H9 (cell line): Measurements from ENCODE around the gene LYST. TPM values are rescaled to one million over a fixed set of nuclear protein-coding genes. Genes with fewer than 3 reads are reported as not detected.

Source experiments
- DNase-seq: peaks from one replicate; pipeline ENCODE4 v3.0.0-alpha.2; 2017
- H2AFZ ChIP-seq: one replicate; pipeline ENCODE4 v1.6.1; 2013; ENCODE audit warnings: mild to moderate bottlenecking, low read length, control low read depth, moderate library complexity
- H2AK5ac ChIP-seq: 2 replicates; pipeline ENCODE4 v1.6.1; 2013; ENCODE audit warnings: low read length, control low read depth, mixed read lengths; ENCODE audit not compliant: insufficient read length
- H2BK120ac ChIP-seq: one replicate; pipeline ENCODE4 v1.6.1; 2013; ENCODE audit warnings: low read depth, mild to moderate bottlenecking, low read length, control low read depth, inconsistent platforms; ENCODE audit not compliant: poor library complexity, severe bottlenecking
- H2BK12ac ChIP-seq: 2 replicates; pipeline ENCODE4 v1.6.1; 2013; ENCODE audit warnings: low read length, control low read depth, mixed read lengths, low read depth; ENCODE audit not compliant: insufficient read length
- H2BK15ac ChIP-seq: 2 replicates; pipeline ENCODE4 v1.6.1; 2013; ENCODE audit warnings: low read depth, low read length, control low read depth
- H2BK20ac ChIP-seq: one replicate; pipeline ENCODE4 v1.6.1; 2013; ENCODE audit warnings: low read depth, mild to moderate bottlenecking, low read length, control low read depth, inconsistent platforms; ENCODE audit not compliant: poor library complexity, severe bottlenecking
- H2BK5ac ChIP-seq: 2 replicates; pipeline ENCODE4 v1.6.1; 2013; ENCODE audit warnings: low read length, control low read depth, mixed read lengths; ENCODE audit not compliant: insufficient read length
- H3K14ac ChIP-seq: 2 replicates; pipeline ENCODE4 v1.6.1; 2013; ENCODE audit warnings: low read length, control low read depth; ENCODE audit not compliant: insufficient read depth
- H3K18ac ChIP-seq: 2 replicates; pipeline ENCODE4 v1.6.1; 2013; ENCODE audit warnings: low read depth, mild to moderate bottlenecking, mixed read lengths, low read length, control low read depth; ENCODE audit not compliant: insufficient read length
- H3K23ac ChIP-seq: 2 replicates; pipeline ENCODE4 v1.6.1; 2013; ENCODE audit warnings: low read length, control low read depth, mixed read lengths, low read depth; ENCODE audit not compliant: insufficient read length
- H3K23me2 ChIP-seq: 2 replicates; pipeline ENCODE4 v1.6.1; 2013; ENCODE audit warnings: low read depth, mild to moderate bottlenecking, mixed read lengths, low read length, control low read depth; ENCODE audit not compliant: insufficient read length, poor library complexity, severe bottlenecking
- H3K27ac ChIP-seq: 2 replicates; pipeline ENCODE4 v1.5.1; 2013; ENCODE audit warnings: low read length, control low read depth, mixed read lengths, low read depth; ENCODE audit not compliant: insufficient read length
- H3K27me3 ChIP-seq: 2 replicates; pipeline ENCODE4 v1.6.1; 2013; ENCODE audit warnings: low read length, control low read depth, inconsistent platforms; ENCODE audit not compliant: insufficient read depth
- H3K4ac ChIP-seq: 2 replicates; pipeline ENCODE4 v1.6.1; 2013; ENCODE audit warnings: low read depth, mild to moderate bottlenecking, control low read depth, inconsistent platforms, low read length, moderate library complexity
- H3K4me1 ChIP-seq: 2 replicates; pipeline ENCODE4 v1.6.1; 2013; ENCODE audit warnings: low read length, control low read depth, inconsistent platforms; ENCODE audit not compliant: insufficient read depth
- H3K4me2 ChIP-seq: 2 replicates; pipeline ENCODE4 v1.6.1; 2013; ENCODE audit warnings: low read length, control low read depth, mixed read lengths; ENCODE audit not compliant: insufficient read length, insufficient read depth
- H3K56ac ChIP-seq: 2 replicates; pipeline ENCODE4 v1.6.1; 2013; ENCODE audit warnings: low read depth, mild to moderate bottlenecking, mixed read lengths, low read length, control low read depth; ENCODE audit not compliant: insufficient read length
- H3K79me1 ChIP-seq: 2 replicates; pipeline ENCODE4 v1.6.1; 2013; ENCODE audit warnings: low read depth, mild to moderate bottlenecking, moderate library complexity, low read length, control low read depth, inconsistent platforms; ENCODE audit not compliant: insufficient read depth, poor library complexity, severe bottlenecking
- H3K79me2 ChIP-seq: 2 replicates; pipeline ENCODE4 v1.6.1; 2013; ENCODE audit warnings: low read length, control low read depth, inconsistent platforms; ENCODE audit not compliant: insufficient read depth
- H3K9ac ChIP-seq: 2 replicates; pipeline ENCODE4 v1.6.1; 2013; ENCODE audit warnings: low read length, control low read depth, mixed read lengths; ENCODE audit not compliant: insufficient read length; ENCODE audit errors: extremely low read depth
- H3K9me3 ChIP-seq: one replicate; pipeline ENCODE4 v1.6.1; 2013; ENCODE audit warnings: low read depth, low read length, inconsistent platforms; ENCODE audit not compliant: control insufficient read depth
- H3T11ph ChIP-seq: one replicate; pipeline ENCODE4 v1.6.1; 2013; ENCODE audit warnings: mild to moderate bottlenecking, low read length, control low read depth, inconsistent platforms
- H4K20me1 ChIP-seq: one replicate; pipeline ENCODE4 v1.6.1; 2013; ENCODE audit not compliant: control insufficient read depth, insufficient read length, insufficient read depth
- H4K5ac ChIP-seq: 2 replicates; pipeline ENCODE4 v1.6.1; 2013; ENCODE audit warnings: low read depth, mild to moderate bottlenecking, mixed read lengths, low read length, control low read depth; ENCODE audit not compliant: insufficient read length
- H4K8ac ChIP-seq: replicated peaks from 2 replicates; pipeline ENCODE4 v1.6.1; 2013; ENCODE audit warnings: low read length, control low read depth, mixed read lengths, low read depth; ENCODE audit not compliant: insufficient read length
- H4K91ac ChIP-seq: 2 replicates; pipeline ENCODE4 v1.6.1; 2013; ENCODE audit warnings: low read depth, mild to moderate bottlenecking, moderate library complexity, mixed read lengths, low read length, control low read depth; ENCODE audit not compliant: insufficient read length
- H3K27ac Mint-ChIP-seq, 3 experiments: 2 replicates in 2 of 3; 3 replicates in 1 of 3; pipeline ENCODE4 v1.8.0; 2020 to 2021; ENCODE audit warnings: mixed read lengths in 3 of 3, mild to moderate bottlenecking in 1 of 3, moderate library complexity in 1 of 3
- H3K27me3 Mint-ChIP-seq: 2 replicates; pipeline ENCODE4 v1.8.0; 2021; ENCODE audit warnings: low read depth, mild to moderate bottlenecking, moderate library complexity, mixed read lengths
- H3K36me3 Mint-ChIP-seq, 3 experiments: 2 replicates in 2 of 3; 3 replicates in 1 of 3; pipeline ENCODE4 v1.8.0; 2020 to 2021; ENCODE audit warnings: low read depth in 3 of 3, mixed read lengths in 3 of 3; ENCODE audit not compliant: insufficient read depth in 1 of 3
- H3K4me1 Mint-ChIP-seq, 2 experiments: 2 replicates each; pipeline ENCODE4 v1.8.0; 2020; ENCODE audit warnings: mixed read lengths in 2 of 2
- H3K4me3 Mint-ChIP-seq, 2 experiments: 2 replicates in 1 of 2; 3 replicates in 1 of 2; pipeline ENCODE4 v1.8.0; 2020 to 2021; ENCODE audit warnings: mild to moderate bottlenecking in 2 of 2, mixed read lengths in 2 of 2, moderate library complexity in 1 of 2
- H3K9me3 Mint-ChIP-seq, 2 experiments: 2 replicates in 1 of 2; 3 replicates in 1 of 2; pipeline ENCODE4 v1.8.0; 2020; ENCODE audit warnings: mild to moderate bottlenecking in 2 of 2, mixed read lengths in 2 of 2, moderate library complexity in 1 of 2
- CTCF ChIP-seq: fragments of 200-600 bp; sonication (generic); conservative IDR thresholded peaks from 3 replicates; pipeline ENCODE4 v1.8.0; 2021; ENCODE audit warnings: antibody characterized with exemption, mild to moderate bottlenecking
- WGBS: extraction: QIAGEN DNeasy Blood & Tissue Kit; methylation state at CpG from one replicate; pipeline ENCODE4 v1.1.7; 2013; ENCODE audit warnings: missing lambda C conversion rate, low lambda C conversion rate, mixed read lengths; ENCODE audit not compliant: insufficient read length; ENCODE audit errors: extremely low coverage; 5-methylcytosine and 5-hydroxymethylcytosine counted together
- total RNA-seq: library from RNA; stranded (reverse); gene quantifications from 2 replicates; pipeline ENCODE4 v1.2.1, GENCODE V29; 2021

The LYST gene
- total RNA-seq, 1 experiment from 2014 or later = 0.13 TPM

- H3K79me1 ChIP-seq = no peaks in the 10 kb centered on the region
- Mint-ChIP-seq H3K36me3 (no peaks in the 10 kb centered on the region), H3K27ac (no peak overlapping the region), H3K9me3 (no peaks in the 10 kb centered on the region), H3K27me3 (no peaks in the 10 kb centered on the region), H3K4me1 (peaks cover 0 to 3% of the 10 kb centered on the region in 2 experiments; a peak in 1 of 4 replicates), H3K4me3 (no peak overlapping the region; a peak in 1 of 5 replicates)
- no peak overlapping the region for H2BK15ac ChIP-seq
- H2AFZ ChIP-seq = no peak overlapping the region
- DNase-seq = no peak
- no peak overlapping the region for H2BK120ac ChIP-seq
- no peak overlapping the region for H3K9ac ChIP-seq
- no peaks in the 10 kb centered on the region for H4K20me1 ChIP-seq
- no CpG with 5 or more reads among the region's 2 CpGs for WGBS
- no peak overlapping the region for H3K4me2 ChIP-seq
- no peak overlapping the region for H2AK5ac ChIP-seq
- no peak overlapping the region for H3K27ac ChIP-seq
- H4K5ac ChIP-seq = no peak overlapping the region
- H3K4ac ChIP-seq = no peak overlapping the region
- no peaks in the 10 kb centered on the region for H3K23me2 ChIP-seq
- no peak for TF ChIP-seq CTCF
- H2BK12ac ChIP-seq = no peak overlapping the region
- no peaks in the 10 kb centered on the region for H3K27me3 ChIP-seq
- no peak overlapping the region for H3K56ac ChIP-seq
- no peaks in the 10 kb centered on the region for H3K79me2 ChIP-seq
- no peak overlapping the region for H3K23ac ChIP-seq
- no peaks in the 10 kb centered on the region for H3K9me3 ChIP-seq
- H4K8ac ChIP-seq = no peak overlapping the region
- H3T11ph ChIP-seq = no peak overlapping the region
- H2BK5ac ChIP-seq = no peak overlapping the region
- no peak overlapping the region for H3K18ac ChIP-seq
- no peak overlapping the region for H4K91ac ChIP-seq
- no peaks in the 10 kb centered on the region for H3K4me1 ChIP-seq
- no peak overlapping the region for H2BK20ac ChIP-seq
- no peak overlapping the region for H3K14ac ChIP-seq
Observed at GRCh38 chr1:235724730-235725129, 142.0 kb downstream of the LYST start.
